Mesenchymal stem cell (in vitro differentiated cells and primary cell): ENCODE results near the gene SYT12. TPM values are rescaled to one million over a fixed set of nuclear protein-coding genes. Genes with fewer than 3 reads are reported as not detected.

ENCODE experiments used
- DNase-seq: peaks from one replicate; pipeline ENCODE4 v3.0.0-alpha.2; 2013
- H2AFZ ChIP-seq: one replicate; pipeline ENCODE4 v1.6.1; 2013; ENCODE audit warnings: low read depth, mild to moderate bottlenecking, control low read depth, inconsistent platforms, low read length, moderate library complexity
- H2AK5ac ChIP-seq: 2 replicates; pipeline ENCODE4 v1.6.1; 2013; ENCODE audit warnings: low read length, moderate library complexity, mild to moderate bottlenecking, inconsistent platforms; ENCODE audit not compliant: severe bottlenecking
- H2BK120ac ChIP-seq: one replicate; pipeline ENCODE4 v1.6.1; 2013; ENCODE audit warnings: low read depth, mild to moderate bottlenecking, inconsistent platforms, low read length, moderate library complexity
- H2BK12ac ChIP-seq, 2 experiments: one replicate each; pipeline ENCODE4 v1.6.1; 2013; ENCODE audit warnings: inconsistent platforms in 2 of 2, low read length in 2 of 2, mild to moderate bottlenecking in 2 of 2, moderate library complexity in 2 of 2, control low read depth in 1 of 2
- H2BK15ac ChIP-seq: one replicate; pipeline ENCODE4 v1.6.1; 2013; ENCODE audit warnings: mild to moderate bottlenecking, low read depth, inconsistent platforms; ENCODE audit not compliant: poor library complexity, severe bottlenecking
- H2BK5ac ChIP-seq: 2 replicates; pipeline ENCODE4 v1.6.1; 2013; ENCODE audit warnings: low read depth, mild to moderate bottlenecking, low read length, control low read depth, inconsistent platforms; ENCODE audit not compliant: poor library complexity, severe bottlenecking
- H3K14ac ChIP-seq, 2 experiments: one replicate each; pipeline ENCODE4 v1.6.1; 2013; ENCODE audit warnings: inconsistent platforms in 2 of 2, low read length in 2 of 2, control low read depth in 1 of 2, mild to moderate bottlenecking in 1 of 2, moderate library complexity in 1 of 2
- H3K18ac ChIP-seq, 2 experiments: one replicate each; pipeline ENCODE4 v1.6.1; 2013; ENCODE audit warnings: inconsistent platforms in 2 of 2, low read length in 2 of 2, control low read depth in 1 of 2, low read depth in 1 of 2, mild to moderate bottlenecking in 1 of 2
- H3K23ac ChIP-seq, 2 experiments: one replicate each; pipeline ENCODE4 v1.6.1; 2013; ENCODE audit warnings: inconsistent platforms in 2 of 2, low read length in 2 of 2, mild to moderate bottlenecking in 2 of 2, moderate library complexity in 2 of 2, control low read depth in 1 of 2
- H3K27ac ChIP-seq: 2 replicates; pipeline ENCODE4 v1.5.1; 2013; ENCODE audit warnings: mild to moderate bottlenecking, moderate library complexity, low read length, control low read depth, inconsistent platforms; ENCODE audit not compliant: poor library complexity, severe bottlenecking
- H3K27me3 ChIP-seq, 2 experiments: 2 replicates each; pipeline versions ENCODE4 v1.6.1 to v1.7.0; 2013; ENCODE audit warnings: low read length in 2 of 2, mild to moderate bottlenecking in 2 of 2, moderate library complexity in 2 of 2, control low read depth in 1 of 2, inconsistent platforms in 1 of 2; ENCODE audit not compliant: control insufficient read depth in 1 of 2, insufficient read depth in 1 of 2
- H3K36me3 ChIP-seq, 2 experiments: 2 replicates each; pipeline versions ENCODE4 v1.6.1 to v1.7.0; 2013; ENCODE audit warnings: low read length in 2 of 2, control low read depth in 1 of 2, inconsistent platforms in 1 of 2, low read depth in 1 of 2, mild to moderate bottlenecking in 1 of 2; ENCODE audit not compliant: insufficient read depth in 2 of 2, control insufficient read depth in 1 of 2
- H3K4ac ChIP-seq, 2 experiments: one replicate each; pipeline ENCODE4 v1.6.1; 2013; ENCODE audit warnings: inconsistent platforms in 2 of 2, low read length in 2 of 2, mild to moderate bottlenecking in 2 of 2, moderate library complexity in 2 of 2, control low read depth in 1 of 2, low read depth in 1 of 2
- H3K4me1 ChIP-seq: 2 replicates; pipeline ENCODE4 v1.6.1; 2013; ENCODE audit warnings: low read depth, low read length, control low read depth; ENCODE audit not compliant: control insufficient read depth, insufficient read depth
- H3K4me2 ChIP-seq: 2 replicates; pipeline ENCODE4 v1.6.1; 2013; ENCODE audit warnings: low read length, mild to moderate bottlenecking, inconsistent platforms; ENCODE audit not compliant: poor library complexity, severe bottlenecking
- H3K4me3 ChIP-seq, 2 experiments: 2 replicates each; pipeline versions ENCODE4 v1.5.1 to v1.7.0; 2013; ENCODE audit warnings: low read length in 2 of 2, mild to moderate bottlenecking in 2 of 2, control low read depth in 1 of 2, low read depth in 1 of 2; ENCODE audit not compliant: insufficient read depth in 1 of 2
- H3K79me1 ChIP-seq: replicated peaks from 2 replicates; pipeline ENCODE4 v1.6.1; 2013; ENCODE audit warnings: mild to moderate bottlenecking, control low read depth, low read length, inconsistent platforms; ENCODE audit not compliant: poor library complexity, severe bottlenecking
- H3K9ac ChIP-seq: 2 replicates; pipeline ENCODE4 v1.7.0; 2013; ENCODE audit warnings: mild to moderate bottlenecking, low read length, moderate library complexity
- H3K9me3 ChIP-seq: 2 replicates; pipeline ENCODE4 v1.7.0; 2013; ENCODE audit warnings: mild to moderate bottlenecking, low read length; ENCODE audit not compliant: control insufficient read depth
- H4K8ac ChIP-seq: one replicate; pipeline ENCODE4 v1.6.1; 2013; ENCODE audit warnings: inconsistent platforms, mild to moderate bottlenecking, low read length, moderate library complexity
- H4K91ac ChIP-seq: one replicate; pipeline ENCODE4 v1.6.1; 2013; ENCODE audit warnings: mild to moderate bottlenecking, low read length, inconsistent platforms
- WGBS: methylation state at CpG from one replicate; pipeline ENCODE4 v1.1.7; 2013; ENCODE audit warnings: mixed read lengths; 5-methylcytosine and 5-hydroxymethylcytosine counted together
- polyA plus RNA-seq, 2 experiments: library from polyadenylated mRNA; stranded (reverse); fragments of 200-250 nt; gene quantifications; one replicate each; pipeline ENCODE4 v1.2.3, GENCODE V29; 2013

Gene SYT12, protein sequence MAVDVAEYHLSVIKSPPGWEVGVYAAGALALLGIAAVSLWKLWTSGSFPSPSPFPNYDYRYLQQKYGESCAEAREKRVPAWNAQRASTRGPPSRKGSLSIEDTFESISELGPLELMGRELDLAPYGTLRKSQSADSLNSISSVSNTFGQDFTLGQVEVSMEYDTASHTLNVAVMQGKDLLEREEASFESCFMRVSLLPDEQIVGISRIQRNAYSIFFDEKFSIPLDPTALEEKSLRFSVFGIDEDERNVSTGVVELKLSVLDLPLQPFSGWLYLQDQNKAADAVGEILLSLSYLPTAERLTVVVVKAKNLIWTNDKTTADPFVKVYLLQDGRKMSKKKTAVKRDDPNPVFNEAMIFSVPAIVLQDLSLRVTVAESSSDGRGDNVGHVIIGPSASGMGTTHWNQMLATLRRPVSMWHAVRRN
- polyA plus RNA-seq (2013, experiment 1 of 2), result not detected
- polyA plus RNA-seq (2013, experiment 2 of 2), result not detected

DNA sequence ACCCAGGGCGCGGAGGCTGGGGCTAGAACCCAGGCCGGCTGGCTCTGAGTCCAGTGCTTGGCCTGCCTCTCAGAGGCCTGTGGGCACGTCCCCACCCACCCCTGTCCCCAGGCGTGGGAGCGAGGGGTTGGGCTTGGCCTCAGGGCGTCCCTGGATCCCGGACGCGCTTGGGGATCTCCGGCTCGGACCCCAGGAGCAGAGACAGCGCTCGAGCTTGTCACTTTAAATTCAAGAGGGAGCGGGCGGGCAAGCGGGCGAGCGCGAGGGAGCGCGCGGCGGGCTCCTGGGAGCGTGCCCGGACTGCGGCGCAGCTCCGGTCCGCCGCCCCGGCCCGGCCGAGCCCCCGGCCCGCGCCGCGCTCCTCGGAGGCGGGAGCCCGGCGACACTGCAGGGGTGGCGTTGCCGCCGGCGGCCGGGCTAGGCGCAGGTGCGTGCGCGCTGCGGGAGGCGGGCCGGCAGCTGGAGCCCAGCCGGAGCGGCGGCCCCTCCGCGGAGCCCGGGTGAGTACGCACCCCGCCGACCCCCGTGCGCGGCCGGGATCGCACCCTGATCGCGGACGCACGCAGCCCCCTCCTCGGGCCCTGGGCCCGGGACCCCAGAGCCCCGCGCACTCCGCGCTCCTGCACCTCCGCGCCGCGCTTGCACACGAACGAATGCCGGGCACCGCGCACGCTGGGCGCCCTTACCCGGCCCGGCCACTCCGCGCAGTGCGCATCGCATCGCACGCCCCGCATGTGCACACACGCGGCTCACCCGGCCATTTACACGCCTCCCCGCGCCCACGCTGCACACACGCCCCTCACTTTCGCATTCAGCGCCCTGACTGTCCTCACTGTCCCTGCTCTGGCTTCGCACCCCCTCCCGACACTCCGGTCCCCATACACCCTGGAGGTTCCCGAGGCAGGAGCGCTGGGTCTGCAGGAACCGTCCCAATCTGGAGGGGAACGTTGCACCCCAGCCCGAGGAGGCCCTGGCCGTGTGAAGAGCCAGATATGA is at the start of gene SYT12:
Gene SYT12, plus strand, starts transcription at position 174 of the 996 bp plus-strand sequence. CDS start 7,011 bp downstream, outside the sequence.
- Histone ChIP-seq H2AK5ac (peak within 1 kb of the TSS; percentile 61), H2AFZ (no peak within 1 kb of the TSS)

DNA sequence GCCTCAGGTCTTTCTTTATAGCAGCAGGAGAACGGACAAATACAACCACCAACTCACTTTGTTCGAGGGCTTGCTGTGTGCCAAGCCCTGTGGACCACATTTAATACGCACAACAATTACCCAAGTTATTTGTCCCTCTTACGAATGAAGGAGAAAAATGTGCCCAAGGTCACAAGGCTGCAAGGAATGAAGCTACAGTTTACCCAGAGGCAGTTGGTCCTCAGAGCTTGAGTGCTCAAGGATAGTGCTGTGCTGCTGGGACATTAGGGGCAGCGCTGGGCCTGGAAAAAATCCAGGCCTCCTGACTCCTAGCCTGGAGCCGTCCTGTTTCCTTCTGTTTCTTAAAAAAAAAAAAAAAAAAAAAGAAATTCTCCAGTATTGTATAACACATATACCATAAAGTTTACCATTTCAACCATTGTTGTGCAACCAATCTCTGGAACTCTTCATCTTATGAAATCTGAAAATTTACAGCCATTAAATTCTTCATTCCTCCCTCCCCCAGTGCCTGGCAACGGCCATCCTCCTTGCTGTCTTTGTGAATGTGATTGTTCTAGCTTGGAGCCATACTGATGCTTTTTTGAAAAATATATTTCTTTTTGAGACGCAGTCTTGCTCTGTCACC is 48.9 kb upstream of the SYT12 start:
- no peaks in the 10 kb centered on the region for H3K79me1 ChIP-seq

More for the DNA sequence above, at the start of gene SYT12:
- Histone ChIP-seq H3K14ac (peak within 1 kb of the TSS in 1 of 2 experiments; percentile 81), H3K18ac (no peak within 1 kb of the TSS), H3K27ac (no peak within 1 kb of the TSS), H3K36me3 (no peaks in the 10 kb centered on the region), H3K4me1 (peaks cover 31% of the 10 kb centered on the region), H4K8ac (no peak within 1 kb of the TSS), H3K9me3 (no peaks in the 10 kb centered on the region), H3K23ac (peak within 1 kb of the TSS in 1 of 2 experiments; percentile 66), H2BK15ac (no peak within 1 kb of the TSS), H4K91ac (no peak within 1 kb of the TSS), H3K79me1 (no peaks in the 10 kb centered on the region), H3K4ac (no peak within 1 kb of the TSS), H3K27me3 (peaks cover 0 to 36% of the 10 kb centered on the region in 2 experiments), H2BK5ac (no peak within 1 kb of the TSS), H2BK120ac (no peak within 1 kb of the TSS), H3K9ac (no peak within 1 kb of the TSS), H2BK12ac (no peak within 1 kb of the TSS), H3K4me3 (peak within 1 kb of the TSS; percentile 52 to 63), H3K4me2 (peak within 1 kb of the TSS; percentile 84)
- WGBS, result 6% methylated on average over 75 of the region's 118 CpGs
- no peak for DNase-seq

DNA sequence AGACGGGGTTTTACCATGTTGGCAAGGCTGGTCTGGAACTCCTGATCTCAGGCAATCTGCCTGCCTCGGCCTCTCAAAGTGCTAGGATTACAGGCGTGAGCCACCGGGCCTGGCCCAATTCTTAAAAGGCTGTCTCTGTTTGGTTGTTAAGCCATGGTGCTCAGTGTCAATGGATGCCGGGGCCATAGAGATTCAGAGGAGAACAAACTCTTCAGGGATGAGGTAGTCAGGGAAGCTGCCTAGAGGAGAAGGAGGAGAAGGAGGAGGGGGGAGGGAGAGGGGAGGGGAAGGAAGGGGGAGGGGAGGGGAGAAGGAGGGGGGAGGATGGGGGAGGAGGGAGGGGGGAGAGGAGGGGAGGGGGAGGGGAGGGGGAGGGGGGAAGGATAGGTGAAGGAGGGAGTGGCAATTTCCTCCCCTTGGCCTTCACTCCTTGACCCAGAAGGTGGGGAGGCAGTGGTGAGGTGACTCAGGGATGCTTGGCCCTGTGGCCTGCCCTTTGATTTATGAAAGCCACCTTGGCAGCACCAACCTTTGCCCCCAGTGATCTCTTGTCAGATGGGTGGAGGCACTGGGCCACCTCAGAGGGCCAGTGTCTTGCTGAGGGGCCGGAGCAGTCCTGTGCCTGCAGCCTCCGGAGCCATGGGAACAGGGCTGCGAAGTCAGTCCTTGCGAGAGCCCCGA is 48.1 kb upstream of the SYT12 start, which contains the start of gene C11orf86:
Gene C11orf86, plus strand, starts transcription at position 581 of the 681 bp plus-strand sequence. Its CDS starts 59 bp downstream, at position 640.
- peak within 1 kb of the TSS; percentile 94 for H4K91ac ChIP-seq
- H3K4me1 ChIP-seq, result peaks cover 9% of the 10 kb centered on the region
- no peak within 1 kb of the TSS for H3K14ac ChIP-seq
- H2BK120ac ChIP-seq, result no peak within 1 kb of the TSS
- no peak within 1 kb of the TSS for H3K9ac ChIP-seq
- H3K4me3 ChIP-seq, result no peak within 1 kb of the TSS
- no peak for DNase-seq
- no peak within 1 kb of the TSS for H3K4ac ChIP-seq
- H3K23ac ChIP-seq, result no peak within 1 kb of the TSS
- H3K27ac ChIP-seq, result no peak within 1 kb of the TSS
- H3K79me1 ChIP-seq, result no peaks in the 10 kb centered on the region
- H4K8ac ChIP-seq, result no peak within 1 kb of the TSS
- no peaks in the 10 kb centered on the region for H3K27me3 ChIP-seq
- H2AFZ ChIP-seq, result no peak within 1 kb of the TSS
- peaks cover 6% of the 10 kb centered on the region for H3K9me3 ChIP-seq
- no peak within 1 kb of the TSS for H2BK5ac ChIP-seq
- H3K4me2 ChIP-seq, result no peak within 1 kb of the TSS
- H3K18ac ChIP-seq, result peak within 1 kb of the TSS in 1 of 2 experiments; percentile 63
- H2BK15ac ChIP-seq, result peak within 1 kb of the TSS; percentile 86
- 87% methylated on average over 10 of the region's 10 CpGs for WGBS
- no peaks in the 10 kb centered on the region for H3K36me3 ChIP-seq
- H2AK5ac ChIP-seq, result peak within 1 kb of the TSS; percentile 68
- H2BK12ac ChIP-seq, result peak within 1 kb of the TSS; percentile 38 to 84

More for the DNA sequence above, 48.9 kb upstream of the SYT12 start:
- H3K18ac ChIP-seq, result no peak overlapping the region
- no peak overlapping the region for H3K27ac ChIP-seq
- no peak overlapping the region for H3K9ac ChIP-seq
- no peak overlapping the region for H4K91ac ChIP-seq
- no peak overlapping the region for H2AK5ac ChIP-seq
- H3K4me2 ChIP-seq, result no peak overlapping the region
- H2AFZ ChIP-seq, result no peak overlapping the region
- no peaks in the 10 kb centered on the region for H3K36me3 ChIP-seq
- no peaks in the 10 kb centered on the region for H3K27me3 ChIP-seq
- 92% methylated on average over 8 of the region's 8 CpGs for WGBS
- no peak overlapping the region for H3K4me3 ChIP-seq
- no peak overlapping the region for H3K23ac ChIP-seq
- H3K4ac ChIP-seq, result no peak overlapping the region
- no peak overlapping the region for H2BK12ac ChIP-seq
- H3K9me3 ChIP-seq, result no peaks in the 10 kb centered on the region
- no peak overlapping the region for H2BK120ac ChIP-seq
- H3K4me1 ChIP-seq, result peaks cover 10% of the 10 kb centered on the region
- no peak overlapping the region for H4K8ac ChIP-seq
- no peak overlapping the region for H3K14ac ChIP-seq
- H2BK5ac ChIP-seq, result no peak overlapping the region
- DNase-seq, result peak; percentile 43
- H2BK15ac ChIP-seq, result no peak overlapping the region
